Thymus (tissue), 14 donors: ENCODE data around the gene CHST2. TPM values are rescaled to one million over a fixed set of nuclear protein-coding genes. Genes with fewer than 3 reads are reported as not detected.
"Not testable (repeated sequence)": the region's sequence is repeated elsewhere in the genome, so short reads cannot be mapped to it uniquely, and the experiment has no call there.

Source experiments
- DNase-seq, 9 donors: peaks; one replicate each; pipeline ENCODE4 v3.0.0-alpha.2; 2013; ENCODE audit warnings: low spot score in 9 of 9, low read depth in 6 of 9, missing footprints in 1 of 9
- H3K27ac ChIP-seq, 2 donors: one replicate each; pipeline ENCODE4 v1.5.1; 2013; ENCODE audit warnings: control low read depth in 1 of 2, low read depth in 1 of 2, low read length in 1 of 2, mild to moderate bottlenecking in 1 of 2, moderate library complexity in 1 of 2
- H3K27me3 ChIP-seq, 2 donors: one replicate each; pipeline ENCODE4 v1.5.1; 2013; ENCODE audit warnings: low read length in 1 of 2; ENCODE audit not compliant: control insufficient read depth in 2 of 2, insufficient read depth in 1 of 2
- H3K36me3 ChIP-seq, 2 donors: one replicate each; pipeline ENCODE4 v1.5.1; 2013; ENCODE audit warnings: low read length in 1 of 2, mild to moderate bottlenecking in 1 of 2, moderate library complexity in 1 of 2; ENCODE audit not compliant: control insufficient read depth in 2 of 2, insufficient read depth in 2 of 2
- H3K4me1 ChIP-seq, 2 donors: one replicate each; pipeline ENCODE4 v1.5.1; 2013; ENCODE audit warnings: low read length in 2 of 2; ENCODE audit not compliant: control insufficient read depth in 2 of 2, insufficient read depth in 2 of 2
- H3K4me3 ChIP-seq, 2 donors: one replicate each; pipeline ENCODE4 v1.5.1; 2013; ENCODE audit warnings: low read length in 2 of 2, control low read depth in 1 of 2, mild to moderate bottlenecking in 1 of 2
- H3K9me3 ChIP-seq, 2 donors: one replicate each; pipeline ENCODE4 v1.5.1; 2013; ENCODE audit warnings: low read length in 1 of 2, mild to moderate bottlenecking in 1 of 2; ENCODE audit not compliant: control insufficient read depth in 2 of 2, insufficient read depth in 1 of 2
- WGBS: extraction: QIAGEN DNeasy Blood & Tissue Kit; methylation state at CpG from one replicate; pipeline ENCODE4 v1.1.7; 2013; 5-methylcytosine and 5-hydroxymethylcytosine counted together
- long read RNA-seq, 10 donors: transcript quantifications; one replicate each; lab custom pipeline, GENCODE V29; 2026
- polyA plus RNA-seq: library from polyadenylated mRNA; stranded (reverse); fragments of 200-250 nt; gene quantifications from one replicate; pipeline ENCODE4 v1.2.3, GENCODE V29; 2013
- total RNA-seq: library from RNA; stranded (reverse); fragments of 120-200 nt; gene quantifications from one replicate; pipeline ENCODE4 v1.2.4, GENCODE V29; 2013
- donor health status: healthy.

CHST2 gene, protein sequence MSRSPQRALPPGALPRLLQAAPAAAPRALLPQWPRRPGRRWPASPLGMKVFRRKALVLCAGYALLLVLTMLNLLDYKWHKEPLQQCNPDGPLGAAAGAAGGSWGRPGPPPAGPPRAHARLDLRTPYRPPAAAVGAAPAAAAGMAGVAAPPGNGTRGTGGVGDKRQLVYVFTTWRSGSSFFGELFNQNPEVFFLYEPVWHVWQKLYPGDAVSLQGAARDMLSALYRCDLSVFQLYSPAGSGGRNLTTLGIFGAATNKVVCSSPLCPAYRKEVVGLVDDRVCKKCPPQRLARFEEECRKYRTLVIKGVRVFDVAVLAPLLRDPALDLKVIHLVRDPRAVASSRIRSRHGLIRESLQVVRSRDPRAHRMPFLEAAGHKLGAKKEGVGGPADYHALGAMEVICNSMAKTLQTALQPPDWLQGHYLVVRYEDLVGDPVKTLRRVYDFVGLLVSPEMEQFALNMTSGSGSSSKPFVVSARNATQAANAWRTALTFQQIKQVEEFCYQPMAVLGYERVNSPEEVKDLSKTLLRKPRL
- total RNA-seq: 15.6 TPM
- polyA plus RNA-seq: 16.5 TPM
- long read RNA-seq, donor 1: 0 reads
- long read RNA-seq, donor 2, full-length matches to known transcripts: 24 of 24 reads
- long read RNA-seq, donor 2, partial matches to known transcripts: 0 of 24 reads
- long read RNA-seq, donor 2, other reads (novel, unspliced or antisense): 0 of 24 reads
- long read RNA-seq, donor 3, full-length matches to known transcripts: 12 of 12 reads
- long read RNA-seq, donor 3, partial matches to known transcripts: 0 of 12 reads
- long read RNA-seq, donor 3, other reads (novel, unspliced or antisense): 0 of 12 reads
- long read RNA-seq, donor 4, full-length matches to known transcripts: 10 of 10 reads
- long read RNA-seq, donor 4, partial matches to known transcripts: 0 of 10 reads
- long read RNA-seq, donor 4, other reads (novel, unspliced or antisense): 0 of 10 reads
- long read RNA-seq, donor 5, full-length matches to known transcripts: 18 of 40 reads
- long read RNA-seq, donor 5, partial matches to known transcripts: 22 of 40 reads
- long read RNA-seq, donor 5, other reads (novel, unspliced or antisense): 0 of 40 reads
- long read RNA-seq, donor 6, full-length matches to known transcripts: 14 of 14 reads
- long read RNA-seq, donor 6, partial matches to known transcripts: 0 of 14 reads
- long read RNA-seq, donor 6, other reads (novel, unspliced or antisense): 0 of 14 reads
- long read RNA-seq, donor 7, full-length matches to known transcripts: 2 of 2 reads
- long read RNA-seq, donor 7, partial matches to known transcripts: 0 of 2 reads
- long read RNA-seq, donor 7, other reads (novel, unspliced or antisense): 0 of 2 reads
- long read RNA-seq, donor 8, full-length matches to known transcripts: 11 of 24 reads
- long read RNA-seq, donor 8, partial matches to known transcripts: 13 of 24 reads
- long read RNA-seq, donor 8, other reads (novel, unspliced or antisense): 0 of 24 reads
- long read RNA-seq, donor 9, full-length matches to known transcripts: 16 of 16 reads
- long read RNA-seq, donor 9, partial matches to known transcripts: 0 of 16 reads
- long read RNA-seq, donor 9, other reads (novel, unspliced or antisense): 0 of 16 reads
- long read RNA-seq, donor 10, full-length matches to known transcripts: 19 of 19 reads
- long read RNA-seq, donor 10, partial matches to known transcripts: 0 of 19 reads
- long read RNA-seq, donor 10, other reads (novel, unspliced or antisense): 0 of 19 reads

DNA sequence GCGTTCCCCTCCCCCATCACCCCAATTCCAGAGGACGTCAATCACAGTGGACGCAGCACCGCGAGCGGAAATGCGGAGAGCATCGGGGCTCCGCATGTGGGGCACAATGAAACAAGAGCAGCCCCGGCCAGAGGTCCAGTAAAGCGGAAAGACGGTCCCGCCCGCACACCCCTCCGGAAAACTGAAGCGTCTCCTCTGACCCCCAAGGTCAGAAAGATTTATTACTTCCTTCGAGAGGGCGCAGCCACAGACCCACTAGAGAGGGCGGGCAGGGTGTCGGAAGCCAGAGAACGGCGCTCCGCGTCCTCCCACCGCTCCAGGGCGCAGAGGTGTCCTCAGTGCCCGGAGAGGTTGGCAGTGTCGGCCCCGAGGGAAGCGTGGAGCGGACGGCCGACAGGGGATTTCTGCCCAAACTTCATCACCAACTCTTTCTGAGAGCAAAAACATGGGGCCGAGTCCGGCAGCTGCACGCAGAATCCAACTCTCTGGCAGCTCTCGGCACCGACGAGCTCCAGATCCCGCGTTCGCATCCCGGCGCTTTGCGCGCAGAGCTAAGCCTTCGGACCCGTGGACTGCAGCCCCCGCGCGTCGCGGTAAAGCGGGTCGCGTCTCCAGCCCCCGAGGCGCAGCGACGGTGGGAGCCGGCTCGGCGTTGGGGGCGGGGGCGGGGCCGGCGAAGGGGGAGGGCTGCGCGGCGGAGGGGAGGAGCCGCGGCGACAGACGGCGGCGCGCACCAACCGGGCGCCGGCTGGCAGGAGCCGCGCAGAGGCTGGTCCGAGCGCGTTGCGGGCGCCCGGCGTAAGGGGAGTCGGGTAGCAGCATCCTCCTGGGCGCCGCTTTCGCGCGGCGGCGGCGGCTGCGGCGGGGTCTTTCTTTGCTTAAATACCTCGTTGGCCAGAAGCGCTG is at the start of gene CHST2:
TSS of gene CHST2 (plus strand) at position 763 of the 906 bp plus-strand sequence. CDS start 1,046 bp downstream, outside the sequence.
- Histone ChIP-seq H3K27ac (peak within 1 kb of the TSS; percentile 86 to 89), H3K27me3 (peaks cover 0 to 12% of the 10 kb centered on the region in 2 donors), H3K4me3 (peak within 1 kb of the TSS; percentile 68 to 96), H3K9me3 (peaks cover 0 to 9% of the 10 kb centered on the region in 2 donors), H3K4me1 (peaks cover 10 to 43% of the 10 kb centered on the region in 2 donors), H3K36me3 (peaks cover 8 to 18% of the 10 kb centered on the region in 2 donors)
- DNase-seq: peak in 7 of 9 donors; percentile 53 to 91 (median 79)
- under 1% methylated on average over 102 of the region's 102 CpGs for WGBS

DNA sequence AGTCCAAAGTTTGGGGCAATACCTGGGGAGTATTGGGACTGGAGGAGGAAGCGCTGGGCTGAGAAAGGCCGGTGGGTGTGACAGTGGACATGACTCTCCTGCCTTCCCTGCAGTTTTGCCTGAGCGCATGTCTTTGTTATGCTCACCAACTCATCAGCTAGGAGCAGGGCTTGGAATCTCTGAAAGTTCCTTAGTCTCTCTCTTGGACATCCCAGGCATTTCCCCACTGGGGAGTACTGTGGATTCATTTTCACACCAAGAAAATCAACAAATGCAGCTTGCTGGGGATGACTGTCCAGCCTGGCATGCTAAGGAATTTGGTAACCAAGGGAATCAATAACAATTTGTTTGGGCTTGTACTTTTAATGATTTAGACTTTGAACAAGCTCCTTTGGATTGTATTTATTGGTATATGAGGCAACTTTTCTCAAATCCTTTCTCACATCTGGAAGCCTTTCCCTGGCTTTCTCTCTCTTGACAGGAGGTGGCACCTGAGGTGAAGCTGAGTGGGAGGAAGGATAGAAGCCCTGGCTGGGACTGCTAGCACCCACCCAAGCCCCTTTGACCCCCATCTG is 48.5 kb upstream of the CHST2 start:
- Histone ChIP-seq H3K27ac (no peak overlapping the region), H3K27me3 (no peaks in the 10 kb centered on the region), H3K4me3 (no peak overlapping the region), H3K36me3 (no peaks in the 10 kb centered on the region), H3K9me3 (no peaks in the 10 kb centered on the region), H3K4me1 (no peaks in the 10 kb centered on the region)
- 95% methylated on average over 3 of the region's 3 CpGs for WGBS
- no peak for DNase-seq

DNA sequence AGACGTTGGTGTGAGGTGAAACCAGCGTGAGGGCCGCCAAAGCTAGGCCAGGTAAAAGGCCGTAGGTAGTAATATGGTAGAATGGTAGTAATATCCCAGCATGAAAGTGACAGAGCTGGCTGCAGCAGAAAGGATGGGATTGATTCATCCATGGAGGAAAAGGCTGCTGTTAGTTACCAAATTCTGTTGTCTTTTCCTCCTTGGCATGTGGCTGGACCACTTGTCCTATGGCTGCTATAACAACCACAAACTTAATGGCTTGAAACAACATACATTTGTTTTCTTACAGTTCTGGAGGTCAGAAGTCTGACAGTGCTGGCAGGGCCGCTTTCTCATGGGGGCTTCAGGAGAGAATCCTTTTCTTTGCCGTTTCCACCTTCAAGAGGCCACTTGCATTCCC is 47.8 kb upstream of the CHST2 start:
- Histone ChIP-seq H3K27ac (no peak overlapping the region), H3K36me3 (no peaks in the 10 kb centered on the region)
- WGBS: 98% methylated on average over 6 of the region's 6 CpGs

DNA sequence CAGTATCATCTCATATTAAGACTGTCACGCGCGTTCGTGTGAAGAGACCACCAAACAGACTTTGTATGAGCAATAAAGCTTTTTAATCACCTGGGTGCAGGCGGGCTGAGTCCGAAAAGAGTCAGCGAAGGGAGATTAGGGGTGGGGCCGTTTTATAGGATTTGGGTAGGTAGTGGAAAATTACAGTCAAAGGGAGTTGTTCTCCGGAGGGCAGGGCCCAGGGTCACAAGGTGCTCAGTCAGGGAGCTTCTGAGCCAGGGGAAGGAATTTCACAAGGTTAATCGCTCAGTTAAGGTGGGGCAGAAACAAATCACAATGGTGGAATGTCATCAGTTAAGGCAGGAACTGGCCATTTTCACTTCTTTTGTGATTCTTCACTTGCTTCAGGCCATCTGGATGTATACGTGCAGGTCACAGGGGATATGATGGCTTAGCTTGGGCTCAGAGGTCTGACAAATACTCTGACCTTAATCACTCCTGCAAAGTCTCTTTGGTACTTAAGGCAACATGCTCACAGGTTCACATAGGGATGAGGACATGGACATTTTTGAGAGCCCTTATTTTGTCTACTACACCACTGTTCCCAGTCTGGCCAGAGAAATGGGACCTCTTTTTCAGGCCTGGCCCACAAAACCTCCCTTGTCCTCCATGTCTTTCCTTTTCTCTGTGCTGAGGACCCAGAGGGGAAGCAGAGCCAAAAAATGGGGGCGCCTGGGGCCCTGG is 47.1 kb upstream of the CHST2 start:
- WGBS: 97% methylated on average over 12 of the region's 12 CpGs

More for the DNA sequence above, 47.8 kb upstream of the CHST2 start:
- Histone ChIP-seq H3K27me3 (no peaks in the 10 kb centered on the region), H3K4me3 (no peak overlapping the region), H3K9me3 (no peaks in the 10 kb centered on the region), H3K4me1 (no peaks in the 10 kb centered on the region)
- DNase-seq: no peak

DNA sequence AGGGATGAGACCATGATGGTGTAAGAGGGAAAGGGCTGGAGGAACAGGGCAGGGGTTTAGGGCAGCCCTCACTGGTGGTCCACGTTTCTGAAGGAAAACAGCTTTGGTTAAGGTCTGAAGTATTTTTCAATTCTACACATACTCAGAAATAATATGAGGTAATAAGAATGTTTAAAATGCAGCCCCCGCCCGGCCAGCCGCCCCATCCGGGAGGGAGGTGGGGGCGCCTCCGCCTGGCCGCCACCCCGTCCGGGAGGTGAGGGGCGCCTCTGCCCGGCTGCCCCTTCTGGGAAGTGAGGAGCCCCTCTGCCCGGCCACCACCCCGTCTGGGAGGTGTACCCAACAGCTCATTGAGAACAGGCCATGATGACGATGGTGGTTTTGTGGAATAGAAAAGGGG is 46.0 kb upstream of the CHST2 start:
- H3K9me3 ChIP-seq, H3K4me3 ChIP-seq, H3K36me3 ChIP-seq, H3K27ac ChIP-seq, H3K27me3 ChIP-seq, DNase-seq, H3K4me1 ChIP-seq: not testable (repeated sequence)
- 96% methylated on average over 13 of the region's 15 CpGs for WGBS

More for the DNA sequence above, 47.1 kb upstream of the CHST2 start:
- not testable (repeated sequence) for H3K27me3 ChIP-seq, H3K27ac ChIP-seq, H3K9me3 ChIP-seq, H3K4me3 ChIP-seq, H3K36me3 ChIP-seq, H3K4me1 ChIP-seq, DNase-seq

DNA sequence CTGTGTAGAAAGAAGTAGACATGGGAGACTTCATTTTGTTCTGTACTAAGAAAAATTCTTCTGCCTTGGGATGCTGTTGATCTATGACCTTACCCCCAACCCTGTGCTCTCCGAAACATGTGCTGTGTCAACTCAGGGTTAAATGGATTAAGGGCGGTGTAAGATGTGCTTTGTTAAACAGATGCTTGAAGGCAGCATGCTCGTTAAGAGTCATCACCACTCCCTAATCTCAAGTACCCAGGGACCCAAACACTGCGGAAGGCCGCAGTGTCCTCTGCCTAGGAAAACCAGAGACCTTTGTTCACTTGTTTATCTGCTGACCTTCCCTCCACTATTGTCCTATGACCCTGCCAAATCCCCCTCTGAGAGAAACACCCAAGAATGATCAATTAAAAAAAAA is 45.6 kb upstream of the CHST2 start:
- not testable (repeated sequence) for H3K27ac ChIP-seq, H3K4me1 ChIP-seq, DNase-seq, H3K9me3 ChIP-seq, H3K27me3 ChIP-seq, H3K36me3 ChIP-seq, H3K4me3 ChIP-seq
- 100% methylated on average over 5 of the region's 5 CpGs for WGBS

DNA sequence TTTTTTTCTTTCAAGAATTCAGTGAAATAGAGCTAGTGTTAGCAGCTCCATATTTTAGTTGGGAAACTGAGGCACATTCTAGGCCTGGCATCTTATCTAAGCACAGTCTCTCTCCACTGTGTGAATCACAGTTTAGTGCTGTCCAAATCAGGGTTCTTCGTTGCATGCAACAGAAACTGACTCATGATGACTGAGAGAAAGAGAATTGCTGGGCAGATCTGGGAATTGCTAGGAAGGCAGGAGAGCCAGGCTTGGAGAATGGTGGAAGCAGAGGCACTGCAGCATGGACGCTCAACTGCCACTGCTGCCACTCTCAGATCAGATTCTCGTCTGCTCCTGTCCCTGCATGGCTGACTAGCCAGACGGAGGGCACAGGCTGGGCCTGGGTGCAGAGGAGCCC is 40.7 kb upstream of the CHST2 start:
- no peak for DNase-seq
- Histone ChIP-seq H3K4me1 (peaks cover 0 to 4% of the 10 kb centered on the region in 2 donors), H3K27me3 (no peaks in the 10 kb centered on the region), H3K4me3 (no peak overlapping the region), H3K27ac (no peak overlapping the region), H3K9me3 (no peaks in the 10 kb centered on the region), H3K36me3 (no peaks in the 10 kb centered on the region)
- 95% methylated on average over 4 of the region's 4 CpGs for WGBS
